ENCODE measurements around the gene EXOC2. TPM values are rescaled to one million over a fixed set of nuclear protein-coding genes. Genes with fewer than 3 reads are reported as not detected.

EXOC2 gene
- total RNA-seq, 2 experiments from 2014 or later, result 22.5 to 24.8 TPM

DNA sequence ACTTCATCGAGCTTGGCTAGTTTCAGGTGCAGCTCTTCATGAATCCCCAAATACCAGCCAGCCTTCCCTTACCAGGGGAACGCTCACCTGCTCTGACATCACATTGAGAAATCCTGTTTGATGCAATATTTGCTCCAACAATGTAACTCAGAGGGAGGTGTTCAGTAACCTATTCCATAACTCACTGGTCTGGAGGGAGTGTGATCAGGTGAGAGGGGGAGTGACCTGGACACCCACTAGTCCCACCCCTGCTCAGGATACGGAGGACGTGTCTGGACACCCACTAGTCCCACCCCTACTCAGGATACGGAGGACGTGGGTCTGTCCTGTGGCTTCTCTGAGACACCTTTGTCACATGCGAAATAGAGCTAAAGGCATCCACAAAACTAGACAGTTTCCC is 106.4 kb downstream of the EXOC2 start:
- intact Hi-C loops (cut with micrococcal nuclease; ENCODE audit: unreplicated experiment), result no loop called here
- BruUV-seq (replicated peaks), result no TSS peak
- Histone ChIP-seq H3K4me1 (ENCODE audit: insufficient read depth, low read length, poor library complexity, severe bottlenecking) (no peaks in the 10 kb centered on the region), H2AFZ (ENCODE audit: low read length) (no peak overlapping the region), H4K20me1 (ENCODE audit: insufficient read depth, low read length) (no peaks in the 10 kb centered on the region), H3K9me2 (ENCODE audit: insufficient read depth, low read length) (no peaks in the 10 kb centered on the region), H3K27ac (ENCODE audit: low read depth, low read length, poor library complexity, severe bottlenecking) (no peak overlapping the region), H3K4me3 (ENCODE audit: low read depth, low read length, poor library complexity, severe bottlenecking) (no peak overlapping the region), H3K4me2 (ENCODE audit: low read length) (no peak overlapping the region), H3K79me2 (ENCODE audit: insufficient read depth, low read depth, low read length) (no peaks in the 10 kb centered on the region), H3K36me3 (ENCODE audit: insufficient read depth, low read length) (no peaks in the 10 kb centered on the region), H3K9me3 (ENCODE audit: low read length) (no peaks in the 10 kb centered on the region)
- no peak for TF ChIP-seq EZH2phosphoT487 (IDR thresholded peaks at IDR 0.05; ENCODE audit: borderline replicate concordance, low read depth, low read length)
- TF ChIP-seq, protein P1, sequence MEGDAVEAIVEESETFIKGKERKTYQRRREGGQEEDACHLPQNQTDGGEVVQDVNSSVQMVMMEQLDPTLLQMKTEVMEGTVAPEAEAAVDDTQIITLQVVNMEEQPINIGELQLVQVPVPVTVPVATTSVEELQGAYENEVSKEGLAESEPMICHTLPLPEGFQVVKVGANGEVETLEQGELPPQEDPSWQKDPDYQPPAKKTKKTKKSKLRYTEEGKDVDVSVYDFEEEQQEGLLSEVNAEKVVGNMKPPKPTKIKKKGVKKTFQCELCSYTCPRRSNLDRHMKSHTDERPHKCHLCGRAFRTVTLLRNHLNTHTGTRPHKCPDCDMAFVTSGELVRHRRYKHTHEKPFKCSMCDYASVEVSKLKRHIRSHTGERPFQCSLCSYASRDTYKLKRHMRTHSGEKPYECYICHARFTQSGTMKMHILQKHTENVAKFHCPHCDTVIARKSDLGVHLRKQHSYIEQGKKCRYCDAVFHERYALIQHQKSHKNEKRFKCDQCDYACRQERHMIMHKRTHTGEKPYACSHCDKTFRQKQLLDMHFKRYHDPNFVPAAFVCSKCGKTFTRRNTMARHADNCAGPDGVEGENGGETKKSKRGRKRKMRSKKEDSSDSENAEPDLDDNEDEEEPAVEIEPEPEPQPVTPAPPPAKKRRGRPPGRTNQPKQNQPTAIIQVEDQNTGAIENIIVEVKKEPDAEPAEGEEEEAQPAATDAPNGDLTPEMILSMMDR (conservative IDR thresholded peaks at IDR 0.05; ENCODE audit: low read length), result no peak
- POLR2A ChIA-PET, result no interaction called here
- DNase-seq (ENCODE audit: low spot score), result no peak
- CTCF ChIA-PET (ENCODE audit: unreplicated experiment), result no interaction called here

DNA sequence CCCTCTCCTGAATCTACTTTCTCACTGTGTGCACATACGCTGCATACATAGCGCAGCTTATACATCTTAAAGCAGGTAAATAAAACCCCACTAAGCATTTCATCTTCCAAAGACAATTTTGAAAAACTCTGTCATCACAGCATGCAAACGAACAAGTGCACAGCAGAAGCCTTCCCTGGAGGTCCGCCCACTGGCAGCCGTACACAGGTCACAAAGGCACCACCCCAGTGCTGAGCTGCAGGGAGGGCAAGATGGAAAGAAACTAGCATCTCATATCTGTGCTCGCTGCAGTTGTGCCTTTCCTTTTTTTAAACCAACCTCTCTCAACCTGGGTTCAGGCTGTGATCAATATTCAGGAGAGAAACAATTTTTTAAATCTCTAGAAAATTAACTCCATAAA is 109.3 kb downstream of the EXOC2 start:
- CTCF ChIA-PET (ENCODE audit: unreplicated experiment), result no interaction called here
- no peaks in the 10 kb centered on the region for H3K79me2 ChIP-seq (ENCODE audit: insufficient read depth, low read depth, low read length)
- DNase-seq (ENCODE audit: low spot score), result no peak
- no peak for TF ChIP-seq EZH2phosphoT487 (IDR thresholded peaks at IDR 0.05; ENCODE audit: borderline replicate concordance, low read depth, low read length)
- TF ChIP-seq, protein P1 (conservative IDR thresholded peaks at IDR 0.05; ENCODE audit: low read length), result no peak
- H3K36me3 ChIP-seq (ENCODE audit: insufficient read depth, low read length), result no peaks in the 10 kb centered on the region
- intact Hi-C loops (cut with micrococcal nuclease; ENCODE audit: unreplicated experiment), result no loop called here
- no peaks in the 10 kb centered on the region for H3K9me2 ChIP-seq (ENCODE audit: insufficient read depth, low read length)
- H3K27ac ChIP-seq (ENCODE audit: low read depth, low read length, poor library complexity, severe bottlenecking), result no peak overlapping the region
- H3K4me3 ChIP-seq (ENCODE audit: low read depth, low read length, poor library complexity, severe bottlenecking), result no peak overlapping the region
- no peaks in the 10 kb centered on the region for H3K4me1 ChIP-seq (ENCODE audit: insufficient read depth, low read length, poor library complexity, severe bottlenecking)
- POLR2A ChIA-PET, result interaction anchor here (1.1 to 1.2 kb wide), 2 partner anchors 18 to 218 kb away, joined by 3 to 4 read pairs; no protein-coding TSS in a partner anchor
- H3K9me3 ChIP-seq (ENCODE audit: low read length), result no peaks in the 10 kb centered on the region
- H2AFZ ChIP-seq (ENCODE audit: low read length), result no peak overlapping the region
- no TSS peak for BruUV-seq (replicated peaks)
- H4K20me1 ChIP-seq (ENCODE audit: insufficient read depth, low read length), result no peaks in the 10 kb centered on the region
- no peak overlapping the region for H3K4me2 ChIP-seq (ENCODE audit: low read length)

DNA sequence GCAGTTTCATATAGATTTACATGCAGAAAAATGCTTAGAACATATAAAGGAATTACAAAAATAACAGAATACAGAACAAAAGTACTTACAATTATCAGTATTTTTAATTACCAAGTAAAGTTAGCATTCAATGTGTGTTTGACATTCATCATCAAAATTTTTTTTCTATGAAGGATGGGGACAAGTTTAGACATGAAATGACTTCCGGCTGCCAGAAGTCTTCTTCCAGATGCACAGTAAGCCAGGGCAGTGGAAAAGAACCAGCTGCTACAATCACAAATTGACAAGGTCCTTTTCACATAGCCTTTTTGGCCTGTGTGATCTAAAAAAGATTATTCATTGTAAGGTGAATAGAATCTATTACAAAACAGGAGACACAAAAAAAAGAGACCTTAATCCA is 109.8 kb downstream of the EXOC2 start:
- Histone ChIP-seq H3K4me3 (ENCODE audit: low read depth, low read length, poor library complexity, severe bottlenecking) (no peak overlapping the region), H3K36me3 (ENCODE audit: insufficient read depth, low read length) (no peaks in the 10 kb centered on the region), H4K20me1 (ENCODE audit: insufficient read depth, low read length) (no peaks in the 10 kb centered on the region), H3K27ac (ENCODE audit: low read depth, low read length, poor library complexity, severe bottlenecking) (no peak overlapping the region), H3K9me2 (ENCODE audit: insufficient read depth, low read length) (no peaks in the 10 kb centered on the region), H3K4me2 (ENCODE audit: low read length) (no peak overlapping the region), H2AFZ (ENCODE audit: low read length) (no peak overlapping the region), H3K4me1 (ENCODE audit: insufficient read depth, low read length, poor library complexity, severe bottlenecking) (no peaks in the 10 kb centered on the region), H3K9me3 (ENCODE audit: low read length) (no peaks in the 10 kb centered on the region), H3K79me2 (ENCODE audit: insufficient read depth, low read depth, low read length) (no peaks in the 10 kb centered on the region)
- intact Hi-C loops (cut with micrococcal nuclease; ENCODE audit: unreplicated experiment), result no loop called here
- ChIA-PET CTCF (ENCODE audit: unreplicated experiment) (no interaction called here), POLR2A (interaction anchor here (1.1 kb wide), 1 partner anchor 218 kb away, joined by 4 read pairs; no protein-coding TSS in a partner anchor)
- no peak for DNase-seq (ENCODE audit: low spot score)
- BruUV-seq (replicated peaks), result no TSS peak
- TF ChIP-seq, protein P1 (conservative IDR thresholded peaks at IDR 0.05; ENCODE audit: low read length), result no peak
- TF ChIP-seq EZH2phosphoT487 (IDR thresholded peaks at IDR 0.05; ENCODE audit: borderline replicate concordance, low read depth, low read length), result no peak

All from OCI-LY7 (cell line).